ENCODE results near the gene DET1. TPM values are rescaled to one million over a fixed set of nuclear protein-coding genes. Genes with fewer than 3 reads are reported as not detected.
A peak's percentile ranks its signal among the peaks of the same experiment; 100 is the strongest.
"Not testable (repeated sequence)": the region's sequence is repeated elsewhere in the genome, so short reads cannot be mapped to it uniquely, and the experiment has no call there.

DET1 gene
- total and polyA plus RNA-seq, 4 donors = 8.1 to 10.2 (median 9.2) TPM

- Histone ChIP-seq H3K4me3 (ENCODE audit: low read depth, low read length) (no peak overlapping the region), H3K27me3 (ENCODE audit: control insufficient read depth, insufficient read depth, low read length) (no peaks in the 10 kb centered on the region), H3K9me3 (ENCODE audit: control insufficient read depth, insufficient read depth, low read length) (no peaks in the 10 kb centered on the region), H3K36me3 (ENCODE audit: control insufficient read depth, insufficient read depth, low read length) (no peaks in the 10 kb centered on the region), H3K27ac (ENCODE audit: low read depth, low read length) (no peak overlapping the region), H3K4me1 (ENCODE audit: control insufficient read depth, insufficient read depth, low read length) (no peaks in the 10 kb centered on the region)
- 82% methylated on average over 8 of the region's 8 CpGs for whole genome bisulfite sequencing (ENCODE audit: insufficient coverage)
- DNase-seq (ENCODE audit: low read depth in 4 of 6, low spot score in 6 of 6) = no peak
Observed at GRCh38 chr15:88542342-88542733, 4.1 kb downstream of the DET1 start.

- no peak for DNase-seq (ENCODE audit: low read depth in 4 of 6, low spot score in 6 of 6)
- Histone ChIP-seq H3K27me3 (ENCODE audit: control insufficient read depth, insufficient read depth, low read length) (no peaks in the 10 kb centered on the region), H3K4me1 (ENCODE audit: control insufficient read depth, insufficient read depth, low read length) (no peaks in the 10 kb centered on the region), H3K4me3 (ENCODE audit: low read depth, low read length) (no peak overlapping the region), H3K27ac (ENCODE audit: low read depth, low read length) (no peak overlapping the region), H3K9me3 (ENCODE audit: control insufficient read depth, insufficient read depth, low read length) (no peaks in the 10 kb centered on the region), H3K36me3 (ENCODE audit: control insufficient read depth, insufficient read depth, low read length) (no peaks in the 10 kb centered on the region)
- 91% methylated on average over 13 of the region's 16 CpGs for WGBS (ENCODE audit: insufficient coverage)
Observed at GRCh38 chr15:88541709-88542341, 4.7 kb downstream of the DET1 start.

- DNase-seq (ENCODE audit: low read depth in 4 of 6, low spot score in 6 of 6); H3K4me1 ChIP-seq (ENCODE audit: control insufficient read depth, insufficient read depth, low read length); H3K27ac ChIP-seq (ENCODE audit: low read depth, low read length); H3K27me3 ChIP-seq (ENCODE audit: control insufficient read depth, insufficient read depth, low read length); H3K9me3 ChIP-seq (ENCODE audit: control insufficient read depth, insufficient read depth, low read length); H3K36me3 ChIP-seq (ENCODE audit: control insufficient read depth, insufficient read depth, low read length); H3K4me3 ChIP-seq (ENCODE audit: low read depth, low read length): not testable (repeated sequence)
- WGBS (ENCODE audit: insufficient coverage) = no CpG with 5 or more reads among the region's 9 CpGs
Observed at GRCh38 chr15:88541111-88541510, 5.4 kb downstream of the DET1 start.

DNA sequence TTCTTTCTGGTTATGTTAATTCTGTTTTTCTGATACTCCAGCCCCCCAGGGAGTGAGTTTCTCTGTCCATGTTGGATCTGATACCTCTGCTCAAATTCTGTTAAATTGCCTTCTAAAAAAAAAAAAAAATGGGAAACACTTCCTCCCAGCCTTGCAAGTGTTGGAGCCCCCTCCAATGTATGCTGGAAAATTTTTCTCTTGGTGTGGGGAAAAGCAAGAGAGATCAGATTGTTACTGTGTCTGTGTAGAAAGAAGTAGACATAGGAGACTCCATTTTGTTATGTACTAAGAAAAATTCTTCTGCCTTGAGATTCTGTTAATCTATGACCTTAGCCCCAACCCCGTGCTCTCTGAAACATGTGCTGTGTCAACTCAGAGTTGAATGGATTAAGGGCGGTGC is 6.1 kb downstream of the DET1 start:
- not testable (repeated sequence) for H3K4me3 ChIP-seq (ENCODE audit: low read depth, low read length); H3K27ac ChIP-seq (ENCODE audit: low read depth, low read length); DNase-seq (ENCODE audit: low read depth in 4 of 6, low spot score in 6 of 6); H3K27me3 ChIP-seq (ENCODE audit: control insufficient read depth, insufficient read depth, low read length); H3K9me3 ChIP-seq (ENCODE audit: control insufficient read depth, insufficient read depth, low read length); H3K4me1 ChIP-seq (ENCODE audit: control insufficient read depth, insufficient read depth, low read length); H3K36me3 ChIP-seq (ENCODE audit: control insufficient read depth, insufficient read depth, low read length)
- WGBS (ENCODE audit: insufficient coverage) = no CpG with 5 or more reads among the region's 2 CpGs

GRCh38 chr15:88539441-88539840 is 7.0 kb downstream of the DET1 start:
- Histone ChIP-seq H3K27ac (ENCODE audit: low read depth, low read length) (no peak overlapping the region), H3K4me1 (ENCODE audit: control insufficient read depth, insufficient read depth, low read length) (no peaks in the 10 kb centered on the region), H3K27me3 (ENCODE audit: control insufficient read depth, insufficient read depth, low read length) (no peaks in the 10 kb centered on the region), H3K9me3 (ENCODE audit: control insufficient read depth, insufficient read depth, low read length) (no peaks in the 10 kb centered on the region), H3K36me3 (ENCODE audit: control insufficient read depth, insufficient read depth, low read length) (no peaks in the 10 kb centered on the region), H3K4me3 (ENCODE audit: low read depth, low read length) (no peak overlapping the region)
- DNase-seq (ENCODE audit: low read depth in 4 of 6, low spot score in 6 of 6) = no peak
- 76% methylated on average over 2 of the region's 4 CpGs for WGBS (ENCODE audit: insufficient coverage)

DNA sequence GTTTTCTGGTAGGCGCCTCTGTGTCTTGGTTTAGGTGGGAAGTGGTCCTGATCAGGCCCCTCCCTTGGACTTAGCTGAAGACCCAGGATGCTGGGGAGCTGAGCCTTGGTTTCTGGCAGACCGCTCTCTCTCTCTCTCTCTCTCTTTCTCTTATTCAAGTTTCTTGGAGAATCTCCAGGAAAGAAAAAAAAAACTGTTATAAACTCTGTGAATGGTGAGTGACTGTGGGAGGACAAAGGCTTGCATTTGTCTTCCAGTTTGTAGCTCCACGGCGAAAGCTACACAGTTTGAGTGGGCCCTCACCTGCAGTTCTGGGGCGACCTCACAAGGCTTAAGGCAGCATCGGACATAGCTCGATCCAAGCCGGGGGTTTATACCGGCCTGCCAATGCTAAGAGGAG is 7.5 kb downstream of the DET1 start:
- peak in 3 of 6 donors; percentile 6 to 44 (median 13) for DNase-seq (ENCODE audit: low read depth in 4 of 6, low spot score in 6 of 6)
- H3K27ac ChIP-seq (ENCODE audit: low read depth, low read length) = no peak overlapping the region
- WGBS (ENCODE audit: insufficient coverage) = 52% methylated on average over 6 of the region's 9 CpGs
- no peaks in the 10 kb centered on the region for H3K4me1 ChIP-seq (ENCODE audit: control insufficient read depth, insufficient read depth, low read length)
- H3K4me3 ChIP-seq (ENCODE audit: low read depth, low read length) = no peak overlapping the region
- no peaks in the 10 kb centered on the region for H3K9me3 ChIP-seq (ENCODE audit: control insufficient read depth, insufficient read depth, low read length)
- no peaks in the 10 kb centered on the region for H3K27me3 ChIP-seq (ENCODE audit: control insufficient read depth, insufficient read depth, low read length)
- H3K36me3 ChIP-seq (ENCODE audit: control insufficient read depth, insufficient read depth, low read length) = no peaks in the 10 kb centered on the region

DNA sequence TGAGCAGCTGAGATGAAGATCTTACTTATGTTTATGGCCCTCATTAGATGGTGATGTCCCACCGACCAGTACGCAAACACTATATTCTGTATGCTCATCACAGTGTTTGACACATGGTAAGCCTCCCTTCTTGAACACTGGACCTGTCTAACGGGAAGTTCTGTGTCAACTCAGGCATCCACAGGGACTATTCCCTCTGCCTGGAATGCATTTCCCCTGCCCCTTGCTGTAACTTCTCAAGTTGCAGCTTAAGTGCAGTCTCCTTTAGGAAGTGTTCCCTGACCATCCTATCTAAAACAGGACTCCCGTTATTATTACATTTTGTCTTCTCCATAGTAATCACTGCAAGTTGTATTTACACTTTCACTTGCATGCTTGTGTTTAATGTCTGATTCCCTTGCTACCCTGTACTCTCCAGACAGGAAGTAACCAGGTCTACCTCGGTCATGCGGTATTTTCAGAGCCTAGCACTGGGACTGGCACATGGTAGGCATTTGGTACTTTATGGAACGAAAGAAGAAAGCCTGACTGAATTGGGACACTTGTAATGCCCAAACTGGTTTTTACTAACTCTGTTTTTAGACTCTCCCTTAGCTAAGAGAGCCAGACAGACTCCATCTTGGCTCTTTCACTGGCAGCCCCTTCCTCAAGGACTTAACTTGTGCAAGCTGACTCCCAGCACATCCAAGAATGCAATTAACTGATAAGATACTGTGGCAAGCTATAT is 8.7 kb downstream of the DET1 start:
- 97% methylated on average over 6 of the region's 7 CpGs for WGBS (ENCODE audit: insufficient coverage)
- no peaks in the 10 kb centered on the region for H3K27me3 ChIP-seq (ENCODE audit: control insufficient read depth, insufficient read depth, low read length)
- no peaks in the 10 kb centered on the region for H3K36me3 ChIP-seq (ENCODE audit: control insufficient read depth, insufficient read depth, low read length)
- no peak for DNase-seq (ENCODE audit: low read depth in 4 of 6, low spot score in 6 of 6)
- no peaks in the 10 kb centered on the region for H3K4me1 ChIP-seq (ENCODE audit: control insufficient read depth, insufficient read depth, low read length)
- no peaks in the 10 kb centered on the region for H3K9me3 ChIP-seq (ENCODE audit: control insufficient read depth, insufficient read depth, low read length)
- H3K27ac ChIP-seq (ENCODE audit: low read depth, low read length) = no peak overlapping the region
- H3K4me3 ChIP-seq (ENCODE audit: low read depth, low read length) = no peak overlapping the region

GRCh38 chr15:88535607-88536313 is 10.7 kb downstream of the DET1 start:
- Histone ChIP-seq H3K36me3 (ENCODE audit: control insufficient read depth, insufficient read depth, low read length) (peaks cover 7% of the 10 kb centered on the region), H3K27me3 (ENCODE audit: control insufficient read depth, insufficient read depth, low read length) (no peaks in the 10 kb centered on the region), H3K27ac (ENCODE audit: low read depth, low read length) (no peak overlapping the region), H3K4me3 (ENCODE audit: low read depth, low read length) (no peak overlapping the region), H3K9me3 (ENCODE audit: control insufficient read depth, insufficient read depth, low read length) (no peaks in the 10 kb centered on the region), H3K4me1 (ENCODE audit: control insufficient read depth, insufficient read depth, low read length) (no peaks in the 10 kb centered on the region)
- 100% methylated on average over 1 of the region's 3 CpGs for WGBS (ENCODE audit: insufficient coverage)
- no peak for DNase-seq (ENCODE audit: low read depth in 4 of 6, low spot score in 6 of 6)

DNA sequence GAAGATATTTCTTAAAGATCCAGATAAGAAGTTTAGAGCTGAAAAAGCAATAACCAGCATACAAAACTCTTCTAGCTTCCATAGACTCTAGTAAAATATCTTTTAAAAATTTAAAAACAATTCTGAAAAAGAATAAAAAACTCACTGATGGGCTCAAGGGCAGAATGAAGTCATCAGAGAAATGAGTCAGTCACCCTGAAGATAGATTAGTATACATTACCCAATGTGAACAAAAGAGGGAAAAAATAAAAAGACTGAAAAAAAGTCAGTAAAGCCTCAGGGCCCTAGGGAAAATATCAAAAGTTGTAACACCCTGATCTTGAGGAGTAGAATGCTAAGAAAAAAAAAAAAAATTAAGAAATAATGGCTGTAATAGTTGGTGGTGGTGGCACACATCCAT is 11.4 kb downstream of the DET1 start:
- H3K27ac ChIP-seq (ENCODE audit: low read depth, low read length) = no peak overlapping the region
- H3K4me1 ChIP-seq (ENCODE audit: control insufficient read depth, insufficient read depth, low read length) = no peaks in the 10 kb centered on the region
- no peaks in the 10 kb centered on the region for H3K27me3 ChIP-seq (ENCODE audit: control insufficient read depth, insufficient read depth, low read length)
- H3K9me3 ChIP-seq (ENCODE audit: control insufficient read depth, insufficient read depth, low read length) = no peaks in the 10 kb centered on the region
- no peak for DNase-seq (ENCODE audit: low read depth in 4 of 6, low spot score in 6 of 6)
- peaks cover 11% of the 10 kb centered on the region for H3K36me3 ChIP-seq (ENCODE audit: control insufficient read depth, insufficient read depth, low read length)
- no peak overlapping the region for H3K4me3 ChIP-seq (ENCODE audit: low read depth, low read length)

DNA sequence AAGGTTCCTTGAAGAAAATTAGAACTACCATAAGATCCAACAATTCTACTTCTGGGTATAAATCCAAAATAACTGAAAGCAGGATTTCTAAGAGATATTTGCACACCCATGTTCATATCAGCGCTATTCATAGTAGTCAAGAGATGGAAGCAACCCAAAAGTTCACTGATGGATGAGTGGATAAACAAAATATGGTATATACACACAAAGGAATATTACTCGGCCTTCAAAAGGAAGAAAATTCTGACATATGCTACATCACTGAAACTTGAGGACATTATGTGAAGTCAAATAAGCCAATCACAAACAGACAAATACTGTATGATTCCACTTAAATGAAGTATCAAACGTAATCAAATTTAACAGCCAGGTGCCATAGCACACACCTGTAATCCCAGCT is 13.1 kb downstream of the DET1 start:
- Histone ChIP-seq H3K27me3 (ENCODE audit: control insufficient read depth, insufficient read depth, low read length) (no peaks in the 10 kb centered on the region), H3K27ac (ENCODE audit: low read depth, low read length) (no peak overlapping the region), H3K36me3 (ENCODE audit: control insufficient read depth, insufficient read depth, low read length) (peaks cover 11% of the 10 kb centered on the region), H3K4me3 (ENCODE audit: low read depth, low read length) (no peak overlapping the region), H3K9me3 (ENCODE audit: control insufficient read depth, insufficient read depth, low read length) (no peaks in the 10 kb centered on the region), H3K4me1 (ENCODE audit: control insufficient read depth, insufficient read depth, low read length) (no peaks in the 10 kb centered on the region)
- WGBS (ENCODE audit: insufficient coverage) = no CpG with 5 or more reads among the region's 3 CpGs
- no peak for DNase-seq (ENCODE audit: low read depth in 4 of 6, low spot score in 6 of 6)

Measured in spinal cord (tissue), 10 donors.